Right lung (tissue), 5 donors: Measurements from ENCODE around the gene C18orf32. TPM values are rescaled to one million over a fixed set of nuclear protein-coding genes. Genes with fewer than 3 reads are reported as not detected.
A peak's percentile ranks its signal among the peaks of the same experiment; 100 is the strongest.
"Not testable (repeated sequence)": the region's sequence is repeated elsewhere in the genome, so short reads cannot be mapped to it uniquely, and the experiment has no call there.

Experiments used
- DNase-seq, 2 donors: peaks; one replicate each; pipeline ENCODE4 v3.0.0-alpha.2; 2013
- polyA plus RNA-seq, 5 donors: library from polyadenylated mRNA; unstranded; fragments of 120-200 nt; gene quantifications; one replicate each; pipeline versions ENCODE4 v1.2.1 to v1.2.3, GENCODE V29; 2013; ENCODE audit warnings: inconsistent platforms in 1 of 5, low replicate concordance in 1 of 5; ENCODE audit not compliant: insufficient read length in 5 of 5, insufficient read depth in 1 of 5

Gene C18orf32
- polyA plus RNA-seq, 5 donors: 20.6 to 32.0 (median 26.0) TPM

DNA sequence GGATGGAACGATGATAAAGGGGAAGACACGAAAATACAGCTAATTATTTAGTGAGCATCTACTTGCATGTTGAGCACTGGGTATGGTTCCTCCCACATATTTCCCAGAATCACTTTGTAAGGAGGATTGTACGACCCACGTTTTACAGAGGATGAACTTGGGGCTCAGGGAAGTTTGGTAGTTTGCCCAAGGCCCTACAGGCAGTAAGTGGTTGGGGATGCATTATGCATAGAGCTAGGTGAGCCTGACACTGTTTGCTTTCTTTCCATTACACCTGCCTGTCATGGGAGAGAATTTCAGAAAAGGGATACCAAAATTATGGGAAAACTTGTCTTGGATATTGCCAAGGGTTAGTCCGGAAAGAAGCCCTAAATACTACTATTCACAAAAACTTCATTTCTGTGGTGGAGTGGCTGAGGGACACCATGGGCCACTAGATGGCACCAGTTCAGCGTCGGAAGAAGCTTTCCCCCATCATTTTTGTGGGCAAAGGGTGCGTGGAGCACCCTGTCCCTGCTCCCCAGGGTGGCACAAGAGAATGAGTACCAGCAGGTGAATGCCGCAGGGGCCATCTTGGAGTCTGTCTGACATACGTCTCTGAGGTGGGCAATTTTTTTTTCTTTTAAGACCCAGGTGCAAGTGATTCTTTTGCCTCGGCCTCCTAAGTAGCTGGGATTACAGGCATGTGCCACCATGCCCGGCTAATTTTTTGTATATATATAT is 23.5 kb upstream of the C18orf32 start:
- DNase-seq: peak in 1 of 2 donors; percentile 21

DNA sequence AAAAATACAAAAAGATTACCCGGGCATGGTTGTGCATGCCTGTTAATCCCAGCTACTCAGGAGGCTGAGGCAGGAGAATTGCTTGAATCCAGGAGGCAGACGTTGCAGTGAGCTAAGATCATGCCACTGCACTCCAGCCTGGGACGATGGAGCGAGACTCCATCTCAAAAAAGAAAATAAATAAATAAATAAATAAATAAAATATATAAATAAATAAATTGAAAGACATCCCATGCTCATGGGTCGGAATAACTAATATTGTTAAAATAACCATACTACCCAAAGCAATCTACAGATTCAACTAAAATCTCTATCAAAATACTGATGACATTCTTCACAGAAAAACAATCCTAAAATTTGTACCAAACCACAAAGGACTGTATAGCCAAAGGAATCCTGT is 19.4 kb upstream of the C18orf32 start:
- DNase-seq: not testable (repeated sequence)

DNA sequence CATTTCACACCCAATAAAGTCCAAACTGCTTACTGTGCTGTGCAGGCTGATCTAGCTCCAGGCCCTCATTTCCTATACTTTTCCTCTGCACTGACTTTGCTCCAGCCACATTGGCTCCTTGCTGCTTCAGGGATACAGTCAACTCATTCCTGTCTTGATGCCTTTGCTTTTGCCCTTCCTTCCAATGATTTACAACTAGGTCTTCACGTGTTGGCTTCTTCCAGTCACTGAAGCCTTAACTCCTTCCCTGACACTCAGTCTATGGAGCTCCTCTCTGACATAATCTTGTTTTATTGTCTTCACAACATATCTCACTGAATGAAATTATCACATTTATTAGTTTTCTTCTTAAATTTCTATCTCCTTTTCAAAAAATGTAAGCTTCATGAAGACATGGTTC is 16.9 kb upstream of the C18orf32 start:
- DNase-seq: no peak

DNA sequence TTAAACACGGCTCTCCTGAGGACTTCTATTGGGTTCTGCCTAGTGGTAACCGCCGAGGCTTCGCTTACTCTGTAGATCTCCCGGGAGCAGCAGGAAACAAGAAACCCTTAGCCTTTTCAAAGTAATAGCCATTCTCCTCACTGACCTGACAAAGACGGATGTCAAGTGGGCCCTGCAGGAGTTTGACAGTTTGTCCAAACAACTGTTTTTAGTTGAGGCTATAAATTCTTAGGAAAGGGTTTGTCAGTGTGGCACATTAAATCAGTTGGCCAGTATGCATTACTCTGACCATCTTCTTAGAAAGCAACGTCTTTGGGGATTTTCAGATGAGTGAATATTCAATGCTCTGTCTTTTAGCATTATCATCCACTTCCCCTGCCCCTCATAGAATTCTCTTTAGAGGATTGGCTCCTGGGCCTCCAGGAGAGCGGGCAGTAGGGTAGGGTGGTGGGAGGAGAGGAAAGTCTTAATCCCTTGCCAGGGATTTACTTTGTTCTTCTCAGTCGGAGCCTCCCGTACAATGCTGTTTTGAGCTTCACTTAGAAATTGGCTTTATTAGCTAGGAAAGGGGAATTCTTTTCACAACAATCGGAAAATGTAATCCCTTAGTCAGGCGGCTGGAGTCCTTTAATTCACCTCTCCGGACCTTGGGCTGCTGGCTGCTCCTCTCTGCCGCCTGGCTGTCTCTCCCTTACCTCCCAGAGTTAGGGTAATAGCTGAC is 13.3 kb upstream of the C18orf32 start:
- DNase-seq: no peak

DNA sequence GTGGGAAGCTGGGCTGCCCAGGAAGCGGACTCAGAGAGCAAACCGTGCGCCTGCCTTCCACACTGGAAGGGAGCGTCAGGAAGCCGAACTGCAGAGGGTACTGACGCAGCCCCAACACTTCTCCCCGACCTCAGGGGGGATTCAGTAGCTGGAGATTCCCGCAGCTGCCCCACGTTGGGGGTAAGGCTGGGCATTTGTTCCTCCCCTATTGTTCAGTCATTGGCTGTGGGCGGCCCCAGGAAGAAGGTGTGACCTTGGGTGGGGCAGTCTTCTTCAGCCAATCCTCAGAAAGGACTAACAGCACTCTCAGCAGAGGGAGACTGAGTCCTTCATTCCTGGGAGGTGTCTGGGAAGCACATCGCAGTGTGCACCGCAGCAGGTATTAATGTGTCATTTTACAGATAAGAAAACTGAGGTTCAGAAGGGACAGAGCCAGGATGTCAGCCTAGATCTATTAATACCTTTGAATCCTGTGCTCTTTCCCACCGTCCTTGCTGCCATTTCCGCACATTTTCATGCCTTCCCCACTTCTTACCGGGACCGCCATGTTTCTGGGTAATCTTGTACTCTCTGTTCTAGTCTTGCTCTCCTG is 12.1 kb upstream of the C18orf32 start:
- no peak for DNase-seq

DNA sequence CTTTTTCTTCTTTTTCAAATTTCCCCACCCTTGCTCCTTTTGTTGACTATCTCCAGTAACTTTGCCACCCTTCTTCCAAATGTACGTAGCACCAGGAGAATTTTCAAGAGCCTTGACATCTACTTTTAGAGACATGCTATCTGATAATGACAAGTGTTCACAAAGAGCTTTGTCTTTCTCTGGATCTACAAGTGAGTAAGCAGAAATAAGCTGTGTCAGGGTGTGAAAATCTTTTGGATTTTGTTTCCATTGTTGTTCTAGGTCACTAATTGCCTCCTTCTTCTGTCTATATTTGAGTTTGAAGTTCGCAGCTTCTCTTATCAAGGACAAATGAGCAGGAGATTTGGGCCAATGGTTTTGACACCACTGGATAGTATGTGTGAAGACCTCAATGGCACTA is 8.4 kb upstream of the C18orf32 start:
- no peak for DNase-seq

DNA sequence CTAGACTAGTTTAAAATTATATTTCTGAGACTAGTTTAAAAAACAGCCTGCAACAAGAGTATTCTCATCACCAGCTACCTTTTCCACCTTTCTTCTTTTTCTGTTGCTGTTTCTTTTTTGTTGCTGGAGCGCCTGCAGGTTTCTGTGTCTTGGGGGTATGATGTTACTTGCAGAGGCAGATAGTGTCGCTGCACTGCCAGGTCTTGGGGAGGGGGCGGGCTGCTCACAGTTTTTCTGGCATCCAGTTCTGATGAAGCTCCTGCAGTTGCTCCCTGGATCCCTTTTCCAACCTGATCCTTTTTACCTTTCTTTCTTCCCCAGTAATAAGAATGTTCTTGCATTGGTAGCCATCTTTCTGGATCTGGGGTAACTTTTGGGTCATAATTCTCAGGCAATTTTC is 8.0 kb upstream of the C18orf32 start:
- no peak for DNase-seq

DNA sequence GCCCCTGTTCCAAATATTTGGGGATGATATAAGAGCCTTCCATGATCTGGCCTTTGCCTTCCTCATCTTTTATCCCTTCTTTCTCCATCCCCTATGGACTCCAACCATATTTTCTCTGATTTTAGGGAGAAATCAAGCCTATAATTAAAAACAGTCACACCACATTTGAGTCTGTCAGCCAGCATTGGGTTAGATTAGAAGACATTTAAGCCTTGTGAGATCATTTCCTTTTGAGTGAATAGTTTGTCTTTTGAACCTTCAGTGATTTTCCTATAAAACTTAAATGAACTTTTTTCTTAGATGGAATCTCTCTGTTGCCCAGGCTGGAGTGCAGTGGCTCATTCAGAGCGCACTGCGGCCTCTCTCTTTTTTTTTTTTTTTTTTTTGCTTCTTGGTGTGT is 7.6 kb upstream of the C18orf32 start:
- DNase-seq: no peak

DNA sequence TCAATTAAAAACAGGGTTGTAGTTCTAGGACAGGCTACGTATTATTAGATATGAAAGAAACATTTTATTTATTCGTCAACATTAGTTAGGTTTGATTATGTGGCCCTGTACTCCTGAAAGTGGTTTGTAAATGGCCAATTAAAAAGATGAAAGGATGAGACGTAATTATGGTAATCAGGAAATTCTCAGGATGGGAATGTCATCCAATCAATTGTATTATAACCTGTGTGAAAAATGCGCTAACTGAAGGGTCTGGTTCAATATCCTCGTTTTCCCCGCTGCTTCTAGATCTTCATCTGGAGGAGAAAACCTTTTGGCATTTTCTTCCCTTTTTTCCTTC is 5.6 kb upstream of the C18orf32 start:
- no peak for DNase-seq

DNA sequence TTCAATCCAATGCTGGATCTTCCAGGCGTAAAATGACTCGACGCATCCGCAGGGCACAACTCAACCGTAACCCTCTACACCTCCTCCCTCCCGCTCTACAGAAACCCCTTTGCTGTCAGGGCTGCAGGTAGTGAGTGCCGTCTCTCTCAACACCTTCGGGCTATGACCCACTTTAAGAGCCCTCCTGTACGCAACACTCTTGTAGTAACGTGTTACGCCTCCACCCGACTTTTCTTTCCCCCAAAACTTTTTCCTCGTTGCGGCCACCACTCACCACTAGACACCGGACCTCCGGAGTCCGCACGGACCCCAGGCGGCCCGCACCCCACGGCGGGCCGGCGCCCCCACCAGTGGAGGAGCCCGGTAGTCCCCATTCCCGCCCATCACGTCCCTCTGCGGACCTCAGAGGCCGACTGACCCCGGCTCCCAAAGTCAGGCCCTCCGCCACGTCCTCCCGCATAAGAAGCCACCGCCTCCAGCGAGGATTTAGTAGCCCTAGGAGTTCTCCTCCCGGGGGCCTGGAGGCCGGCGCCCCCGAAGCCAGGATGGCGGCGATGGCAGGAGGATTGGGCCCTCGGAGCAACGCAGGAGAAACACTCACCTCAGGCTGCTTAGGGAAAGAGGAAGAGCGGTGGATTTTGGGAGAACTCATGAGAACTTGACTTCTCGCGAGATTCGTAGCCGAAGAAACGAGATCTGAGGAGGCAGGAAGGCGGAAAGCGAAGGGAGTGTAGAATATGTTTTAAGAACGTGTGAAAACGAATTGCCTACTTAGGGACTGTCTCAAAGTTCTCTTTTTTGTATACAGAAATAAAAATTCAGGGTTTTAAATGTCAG is 5.0 kb upstream of the C18orf32 start, which contains the start of gene RPL17:
TSS of gene RPL17 (minus strand) at position 609 of the 837 bp plus-strand sequence.
- peak; percentile 96 to 98 for DNase-seq

DNA sequence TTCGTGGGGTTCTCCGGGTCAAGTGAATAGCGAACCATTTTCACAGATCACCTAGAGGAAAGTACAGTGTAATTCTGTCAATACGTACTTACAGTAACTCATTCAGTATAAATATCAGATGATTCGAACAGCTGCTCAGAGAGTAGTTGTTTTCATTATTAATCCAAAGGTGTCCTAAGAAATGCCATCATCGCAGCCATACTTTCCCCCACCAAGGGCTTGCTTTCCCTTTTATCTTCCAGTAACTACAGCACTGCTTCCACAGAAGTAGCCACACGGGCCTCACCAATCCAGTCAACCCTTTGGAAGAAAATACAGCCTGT is 4.5 kb upstream of the C18orf32 start:
- DNase-seq: no peak

DNA sequence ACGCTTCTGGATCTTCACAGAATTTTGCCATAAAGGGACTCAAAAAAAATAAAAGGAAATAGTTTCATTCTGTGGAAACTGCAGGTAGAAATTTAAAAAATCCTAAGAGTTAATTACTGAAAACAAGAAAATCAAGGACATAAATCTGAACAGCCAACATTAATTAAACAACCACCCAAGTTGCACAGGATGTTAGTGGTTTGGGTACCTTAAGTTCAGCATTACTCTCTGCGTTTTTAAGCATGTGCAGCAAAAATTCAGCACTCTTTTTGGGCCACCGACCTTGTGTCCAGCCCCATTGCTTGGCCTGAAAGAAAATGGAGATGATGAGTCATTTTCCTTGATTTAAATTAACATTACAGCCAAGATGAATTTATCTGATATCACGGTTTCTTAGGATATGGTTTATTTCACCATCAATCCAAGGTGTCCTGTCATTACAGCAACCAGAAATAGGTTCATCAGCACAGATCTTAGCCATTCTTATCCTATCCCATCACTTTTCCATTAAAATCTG is 3.3 kb upstream of the C18orf32 start:
- no peak for DNase-seq

DNA sequence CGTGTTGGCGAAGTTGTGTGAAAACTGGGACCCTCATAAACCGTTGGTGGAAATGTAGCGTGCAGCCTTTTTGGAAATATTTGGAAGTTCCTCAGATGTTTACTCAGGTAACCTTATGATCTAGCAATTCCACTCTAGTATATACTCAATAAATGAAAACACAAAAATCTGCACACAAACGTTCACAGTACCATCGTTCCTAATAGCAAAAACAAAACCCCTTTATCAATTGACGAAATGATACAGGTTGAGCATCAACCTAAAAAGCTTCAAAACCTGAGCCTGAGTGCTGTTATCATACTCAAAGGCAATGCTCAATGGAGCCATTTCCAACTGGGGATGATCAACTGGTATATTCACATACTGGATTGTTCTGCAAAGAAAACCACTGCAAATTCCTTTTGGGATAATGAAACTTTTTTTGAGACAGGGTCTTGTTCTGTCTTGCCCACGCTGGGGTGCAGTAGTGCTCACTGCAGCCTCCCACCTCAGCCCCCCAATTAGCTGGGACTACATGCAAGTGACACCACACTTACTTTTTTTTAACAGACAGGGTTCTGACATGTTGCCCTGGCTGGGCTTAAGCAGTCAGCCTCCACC is 777 bp upstream of the C18orf32 start:
- DNase-seq: no peak

DNA sequence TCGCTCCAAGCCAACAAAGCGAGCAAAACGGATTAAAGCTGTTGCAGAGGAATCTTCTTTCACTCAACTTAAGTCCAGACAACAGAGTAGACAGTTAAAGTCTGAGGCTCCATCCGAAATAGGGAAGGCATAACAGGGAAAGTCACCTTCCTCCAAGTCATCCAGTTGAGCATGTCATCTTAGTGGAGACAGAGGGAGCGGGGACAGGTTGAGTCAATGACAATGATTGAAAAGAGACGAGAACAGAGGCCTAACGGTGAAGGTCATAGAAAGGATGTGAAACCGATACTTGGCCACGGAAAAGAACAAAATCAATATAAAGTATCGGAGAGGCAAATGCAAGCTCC is 455 bp downstream of the C18orf32 start:
- no peak for DNase-seq

DNA sequence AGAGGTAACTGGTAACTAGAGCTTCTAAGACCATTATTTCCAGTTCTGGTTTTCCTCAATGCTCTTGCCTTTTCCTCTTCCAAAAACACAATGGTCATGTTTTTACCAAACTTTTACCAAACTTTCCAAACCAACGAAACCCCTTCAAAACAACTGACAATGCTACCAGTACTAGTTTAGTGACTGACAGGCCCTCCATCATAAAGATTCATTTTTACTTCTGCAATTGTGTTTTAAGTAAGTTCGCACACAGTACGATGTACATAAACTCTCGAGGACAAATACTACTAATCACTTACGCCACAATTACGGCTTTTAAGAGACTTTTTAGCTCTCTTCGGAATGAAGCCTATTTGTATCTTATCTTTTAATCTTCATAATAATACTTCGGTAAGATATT is 900 bp downstream of the C18orf32 start:
- no peak for DNase-seq

DNA sequence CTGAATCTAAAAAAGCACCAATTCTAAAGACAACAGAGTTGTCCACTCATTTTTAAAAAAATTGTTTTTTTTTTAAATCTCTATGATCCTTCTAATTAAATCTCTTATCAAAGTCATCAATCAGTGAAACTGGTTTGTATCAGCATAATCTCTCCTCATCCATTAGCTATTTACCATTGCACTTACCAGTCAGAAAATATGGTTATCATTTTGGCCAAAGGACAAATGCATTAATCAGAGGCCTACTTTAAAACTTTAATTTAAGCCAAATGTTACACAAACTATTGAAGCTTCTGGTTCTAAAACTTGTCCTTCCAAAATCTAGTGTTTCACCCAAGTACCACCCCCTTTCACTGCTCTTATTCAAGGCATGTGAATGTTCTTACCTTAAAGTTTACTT is 3.8 kb downstream of the C18orf32 start:
- DNase-seq: no peak

DNA sequence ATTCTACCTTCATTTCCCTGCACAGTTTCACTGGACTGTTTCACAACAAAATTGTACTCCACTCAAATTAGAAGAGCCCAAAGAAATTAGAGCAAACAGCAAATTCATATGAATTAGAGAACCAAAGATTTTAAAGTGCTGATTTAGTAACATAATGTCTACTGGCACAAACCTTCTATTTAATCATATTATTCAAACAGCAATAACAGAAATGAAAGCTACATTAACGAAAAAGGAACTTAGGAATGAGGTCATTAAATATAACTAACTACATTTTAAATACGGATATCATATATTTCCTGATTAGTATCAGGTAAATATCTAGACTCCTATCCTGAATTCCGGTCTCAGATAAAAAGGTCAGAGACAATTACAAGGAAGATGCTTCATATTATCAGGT is 5.1 kb downstream of the C18orf32 start:
- DNase-seq: no peak

DNA sequence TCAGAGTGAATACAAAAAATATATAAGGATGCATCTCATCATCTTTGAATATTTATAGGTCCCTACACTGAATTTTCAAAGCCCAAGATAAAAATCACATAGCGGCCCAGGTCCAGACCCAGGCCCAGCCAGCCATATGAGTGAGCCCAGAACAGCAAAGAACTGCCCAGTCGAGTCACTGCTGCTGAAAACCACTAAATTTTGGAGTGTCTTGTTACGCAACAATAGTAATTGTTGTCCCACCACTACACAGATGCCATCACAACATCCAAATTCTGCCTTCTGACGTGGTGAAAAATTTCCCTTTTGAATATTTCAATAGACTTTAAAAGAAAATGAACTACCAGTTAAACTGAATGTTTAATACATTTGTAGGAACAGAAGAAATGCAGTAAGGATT is 5.7 kb downstream of the C18orf32 start:
- DNase-seq: no peak

DNA sequence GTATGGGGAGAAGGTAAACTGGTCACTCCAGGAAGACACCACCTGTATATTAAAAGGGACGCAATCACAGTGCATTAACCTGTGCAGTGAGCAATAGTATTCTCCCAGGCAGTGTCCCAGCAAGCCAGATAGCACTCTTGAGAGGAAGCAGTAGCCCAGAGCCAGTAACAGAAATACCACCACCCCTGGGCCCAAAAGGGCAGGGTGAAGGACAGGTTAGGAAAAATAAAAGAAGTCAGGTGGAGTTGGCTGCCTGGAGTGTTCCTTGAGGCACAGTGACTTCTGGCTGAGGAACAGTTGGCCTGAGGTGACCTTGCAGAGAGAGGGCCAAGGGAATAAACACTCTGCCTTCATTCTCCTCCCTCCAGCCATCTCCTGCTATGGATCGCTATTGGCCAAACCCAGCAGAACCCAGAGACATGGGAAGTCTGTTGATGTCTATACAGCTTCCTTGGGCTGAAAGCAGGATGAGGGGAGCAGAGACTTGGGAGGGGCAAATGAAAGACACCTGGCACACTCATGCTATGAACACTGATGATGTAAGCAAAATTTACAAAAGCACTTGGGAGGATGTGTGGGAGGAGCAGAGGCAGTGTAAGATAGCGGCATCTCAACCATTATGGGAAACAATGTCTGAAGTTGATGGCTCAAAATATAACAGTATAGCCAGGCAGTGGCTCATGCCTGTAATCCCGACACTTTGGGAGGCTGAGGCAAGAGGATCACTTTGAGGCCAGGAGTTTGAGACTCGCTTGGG is 7.5 kb downstream of the C18orf32 start:
- DNase-seq: no peak

DNA sequence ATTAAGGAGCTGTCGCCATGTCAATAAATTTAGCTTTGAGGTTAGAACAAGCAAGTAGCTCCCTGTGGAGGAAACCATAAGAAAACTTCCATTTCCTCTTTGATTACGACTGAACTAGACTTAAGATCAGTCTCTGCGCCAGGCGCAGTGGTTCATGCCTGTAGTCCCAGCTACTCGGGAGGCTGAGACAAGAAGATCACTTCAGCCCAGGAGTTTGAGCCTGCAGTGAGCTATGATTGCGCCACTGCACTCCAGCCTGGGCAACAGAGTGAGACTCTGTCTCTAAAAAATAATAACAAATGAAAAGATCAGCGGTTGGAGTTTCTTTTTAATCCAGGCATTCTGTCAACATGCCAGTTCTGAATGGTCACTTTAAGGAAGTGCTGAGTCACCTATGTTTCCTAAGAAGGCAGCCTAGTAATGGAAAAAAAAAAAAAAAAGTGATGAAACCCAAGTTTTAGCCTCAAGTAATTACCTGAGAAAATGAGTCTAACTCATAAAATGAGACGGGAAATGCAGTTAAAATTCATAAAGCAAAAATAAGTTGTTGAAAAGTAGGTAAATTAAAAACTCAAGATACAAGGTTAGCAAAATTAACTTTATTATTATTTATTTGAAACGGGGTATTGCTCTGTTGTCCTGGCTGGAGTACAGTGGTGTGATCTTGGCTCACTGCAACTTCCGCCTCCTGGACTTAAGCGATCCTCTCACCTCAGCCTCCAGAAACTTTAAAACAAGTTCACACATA is 10.2 kb downstream of the C18orf32 start:
- DNase-seq: no peak
